Activated CD4-positive, CD25-positive, alpha-beta regulatory T cell (primary cell): ENCODE data around the gene HSPA1B.
A peak's percentile ranks its signal among the peaks of the same experiment; 100 is the strongest.
"Not testable (repeated sequence)": the region's sequence is repeated elsewhere in the genome, so short reads cannot be mapped to it uniquely, and the experiment has no call there.

Source experiments
- DNase-seq, 4 experiments: peaks; one replicate each; lab custom pipeline; 2025; lab: John Stamatoyannopoulos, UW

The HSPA1B gene

DNA sequence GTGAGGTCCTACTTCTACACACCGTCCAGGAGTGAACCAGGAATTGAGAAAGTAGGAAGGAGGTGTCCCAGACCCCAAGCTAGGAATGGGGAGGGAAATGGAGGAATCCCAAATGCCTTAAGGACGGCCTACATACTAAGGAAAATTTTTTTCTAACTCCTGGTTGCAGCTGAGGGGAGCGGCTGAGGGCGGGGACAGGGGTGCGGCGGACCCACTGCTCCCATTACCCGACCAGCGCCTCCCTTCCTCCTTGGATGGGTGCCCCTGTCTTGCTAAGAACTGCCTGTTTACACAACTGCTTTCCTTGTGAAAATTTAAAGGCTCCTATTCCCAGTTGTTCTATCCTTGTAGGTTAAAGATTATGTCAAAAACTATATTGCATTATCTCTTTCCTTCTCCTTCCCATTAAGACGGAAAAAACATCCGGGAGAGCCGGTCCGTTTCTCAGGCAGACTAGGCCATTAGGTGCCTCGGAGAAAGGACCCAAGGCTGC is 699 bp upstream of the HSPA1B start:
- peak in 2 of 4 experiments; percentile 22 to 23 for DNase-seq

DNA sequence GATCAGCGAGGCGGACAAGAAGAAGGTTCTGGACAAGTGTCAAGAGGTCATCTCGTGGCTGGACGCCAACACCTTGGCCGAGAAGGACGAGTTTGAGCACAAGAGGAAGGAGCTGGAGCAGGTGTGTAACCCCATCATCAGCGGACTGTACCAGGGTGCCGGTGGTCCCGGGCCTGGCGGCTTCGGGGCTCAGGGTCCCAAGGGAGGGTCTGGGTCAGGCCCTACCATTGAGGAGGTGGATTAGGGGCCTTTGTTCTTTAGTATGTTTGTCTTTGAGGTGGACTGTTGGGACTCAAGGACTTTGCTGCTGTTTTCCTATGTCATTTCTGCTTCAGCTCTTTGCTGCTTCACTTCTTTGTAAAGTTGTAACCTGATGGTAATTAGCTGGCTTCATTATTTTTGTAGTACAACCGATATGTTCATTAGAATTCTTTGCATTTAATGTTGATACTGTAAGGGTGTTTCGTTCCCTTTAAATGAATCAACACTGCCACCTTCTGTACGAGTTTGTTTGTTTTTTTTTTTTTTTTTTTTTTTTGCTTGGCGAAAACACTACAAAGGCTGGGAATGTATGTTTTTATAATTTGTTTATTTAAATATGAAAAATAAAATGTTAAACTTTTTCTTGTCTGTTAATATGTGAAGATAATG is 2.2 kb downstream of the HSPA1B start:
- DNase-seq = no peak

DNA sequence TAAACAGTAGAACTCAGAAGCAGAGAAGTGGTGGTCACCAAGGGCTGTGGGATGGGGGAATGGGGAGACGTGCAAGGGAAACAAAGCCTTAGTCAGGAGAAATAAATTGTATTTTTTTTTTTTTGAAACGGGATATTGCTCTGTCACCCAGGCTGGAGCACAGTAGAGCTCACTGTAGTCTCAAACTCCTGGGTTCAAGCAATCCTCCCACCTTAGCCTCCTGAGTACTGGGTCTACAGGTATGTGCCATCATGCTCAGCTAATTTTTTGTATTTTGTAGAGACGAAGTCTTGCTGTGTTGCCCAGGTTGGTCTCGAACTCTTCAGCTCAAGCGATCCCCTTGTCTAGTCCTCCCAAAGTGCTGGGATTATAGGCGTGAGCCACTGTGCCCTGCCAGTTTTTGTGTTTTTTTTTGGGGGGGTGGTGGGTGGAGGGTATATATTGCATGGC is 3.4 kb downstream of the HSPA1B start:
- no peak for DNase-seq

DNA sequence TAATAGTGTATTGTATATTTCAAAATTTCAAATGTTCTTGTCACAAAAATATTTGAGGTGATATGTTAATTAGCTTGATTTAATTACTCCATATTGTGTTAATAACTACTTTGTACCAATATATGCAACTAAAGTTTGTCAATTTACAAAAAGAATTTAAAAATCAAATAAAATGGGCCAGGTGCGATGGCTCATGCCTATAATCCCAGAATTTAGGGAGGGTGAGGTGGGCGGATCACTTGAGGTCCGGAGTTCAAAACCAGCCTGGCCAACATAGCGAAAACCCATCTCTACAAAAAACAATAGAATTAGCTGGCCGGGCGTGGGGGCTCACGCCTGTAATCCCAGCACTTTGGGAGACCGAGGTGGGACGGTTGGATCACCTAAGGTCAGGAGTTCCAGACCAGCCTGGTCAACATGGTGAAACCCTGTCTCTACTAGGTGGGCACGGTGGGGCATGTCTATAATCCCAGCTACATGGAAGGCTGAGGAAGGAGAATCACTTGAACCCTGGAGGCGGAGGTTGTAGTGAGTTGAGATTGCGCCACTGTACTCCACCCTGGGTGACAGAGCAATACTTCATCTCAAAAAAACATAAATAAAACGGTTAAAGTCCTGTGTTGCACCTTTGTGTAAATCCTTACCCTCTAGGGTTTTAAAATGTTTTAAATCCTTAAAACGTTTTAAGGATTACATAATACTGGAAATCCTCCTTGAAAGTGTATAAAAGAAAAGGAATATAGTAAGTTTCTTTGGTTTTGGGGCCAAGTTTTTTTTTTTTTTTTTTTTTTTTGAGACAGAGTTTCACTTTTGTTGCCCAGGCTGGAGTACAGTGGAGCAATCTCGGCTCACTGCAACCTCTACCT is 4.0 kb downstream of the HSPA1B start:
- DNase-seq = no peak

DNA sequence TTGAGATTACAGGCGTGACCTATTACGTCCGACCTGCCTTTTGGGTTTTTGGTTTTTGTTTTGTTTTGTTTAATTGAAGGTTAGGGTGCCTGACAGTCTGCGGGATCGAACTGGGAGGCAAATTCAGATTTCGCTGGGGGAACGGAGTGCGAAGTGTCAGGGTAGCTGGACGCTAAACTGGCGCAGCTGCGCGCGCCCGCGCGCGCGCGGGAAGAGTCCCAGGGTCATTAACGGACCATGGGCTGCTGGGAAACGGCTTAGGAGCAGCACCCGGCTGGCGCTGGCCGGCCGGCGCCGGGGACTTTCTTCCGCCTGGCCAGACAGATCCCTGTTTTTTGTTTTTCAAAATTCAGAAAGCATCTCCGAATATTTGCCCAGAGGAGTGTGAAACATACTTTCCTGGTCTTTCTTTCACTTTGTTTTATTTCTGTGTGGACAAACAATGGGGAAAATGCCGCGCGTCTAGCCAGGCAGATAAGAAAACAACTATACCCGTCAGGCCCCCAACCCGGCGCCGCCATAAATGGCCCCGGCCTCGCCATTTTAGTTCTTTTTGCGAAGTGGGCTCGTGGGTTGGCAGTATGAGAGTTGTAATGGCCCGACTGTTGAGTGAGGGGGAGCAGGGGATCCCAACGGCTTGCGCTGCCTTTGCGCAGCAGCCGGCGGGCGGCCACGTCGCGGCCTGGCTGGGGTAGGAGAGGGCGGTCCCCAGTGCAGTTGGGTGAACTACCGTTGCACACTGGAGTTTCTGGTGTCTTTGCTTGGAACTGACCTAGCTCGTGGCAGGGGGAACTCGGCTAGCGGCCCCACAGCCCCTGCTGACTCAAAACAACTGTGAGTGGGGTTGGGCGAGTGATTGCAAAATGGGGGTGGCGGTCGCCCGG is 7.1 kb downstream of the HSPA1B start:
- peak; percentile 59 to 65 (median 64) for DNase-seq

- no peak for DNase-seq
These were observed 8.5 kb downstream of the HSPA1B start for GRCh38 chr6:31836047-31836473.

DNA sequence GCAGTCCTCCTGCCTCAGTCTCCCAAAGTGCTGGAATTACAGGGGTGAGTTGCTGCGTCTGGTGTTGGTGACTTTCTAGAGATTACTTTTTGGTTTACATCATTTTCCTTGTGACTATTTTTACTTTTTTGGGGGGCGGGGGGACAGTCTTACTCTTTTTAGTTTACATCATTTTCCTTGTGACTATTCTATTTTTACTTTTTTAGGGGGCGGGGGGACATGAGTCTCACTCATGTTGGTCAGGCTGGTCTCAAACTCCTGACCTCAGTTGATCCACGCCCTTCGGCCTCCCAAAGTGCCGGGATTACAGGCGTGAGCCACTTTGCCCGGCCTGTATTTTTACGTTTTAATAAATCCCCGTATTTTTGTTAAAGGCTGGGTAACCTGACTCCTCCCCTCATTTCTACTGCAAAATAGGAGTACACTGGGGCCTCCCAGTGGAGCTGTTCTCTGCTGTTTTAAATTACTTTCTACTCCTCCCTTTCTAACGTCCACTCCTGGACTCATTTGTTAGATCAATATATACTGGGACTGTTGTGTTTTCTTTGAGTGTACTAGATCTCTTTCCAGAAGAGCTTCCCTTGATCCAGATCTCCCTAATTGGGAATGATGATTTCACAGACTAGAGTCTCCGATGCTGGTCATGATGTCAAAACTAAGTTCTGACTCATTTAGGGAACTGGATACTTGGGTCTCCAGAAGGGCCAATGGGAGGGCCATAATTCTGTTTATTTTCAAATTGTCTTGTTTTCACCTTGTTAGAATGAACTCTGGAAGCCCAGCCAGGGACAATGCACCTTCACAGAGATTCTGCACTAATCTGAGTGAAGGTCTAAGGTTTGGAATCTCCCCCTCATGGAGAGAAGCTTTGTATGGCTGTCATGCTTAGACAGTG is 9.2 kb downstream of the HSPA1B start:
- no peak for DNase-seq

DNA sequence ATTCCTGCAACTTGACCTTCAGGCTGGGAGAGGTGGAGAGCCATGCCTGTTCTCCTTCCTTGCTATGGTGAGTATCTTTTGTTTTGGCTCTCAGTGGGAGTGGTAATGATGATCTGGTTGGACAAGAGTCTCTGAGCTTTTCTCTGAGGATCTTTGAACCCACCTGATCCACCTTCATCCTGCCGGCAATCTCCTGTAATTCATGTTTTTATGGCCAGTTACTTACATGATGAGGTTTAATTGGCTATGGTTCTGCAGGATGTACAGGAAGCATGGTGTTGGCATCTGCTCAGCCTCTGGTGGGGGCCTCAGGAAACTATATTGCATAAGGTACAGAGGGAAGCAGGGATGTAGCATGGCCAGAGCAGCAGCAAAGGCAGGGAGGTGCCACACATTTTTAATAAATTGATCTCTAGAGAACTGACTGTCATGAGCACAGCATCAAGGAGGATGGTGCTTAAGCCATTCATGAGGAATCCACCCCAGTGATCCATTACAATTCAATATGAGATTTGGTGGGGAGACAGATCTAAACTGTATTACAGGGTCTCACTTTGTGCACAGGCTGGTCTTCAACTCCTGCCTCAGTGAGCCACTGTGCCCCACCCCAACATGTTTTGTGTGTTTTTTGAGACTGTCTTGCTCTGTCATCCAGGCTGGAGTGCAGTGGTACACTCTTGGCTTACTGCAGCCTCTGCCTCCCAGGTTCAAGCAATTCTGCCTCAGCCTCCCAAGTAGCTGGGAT is 10.0 kb downstream of the HSPA1B start:
- DNase-seq = no peak

DNA sequence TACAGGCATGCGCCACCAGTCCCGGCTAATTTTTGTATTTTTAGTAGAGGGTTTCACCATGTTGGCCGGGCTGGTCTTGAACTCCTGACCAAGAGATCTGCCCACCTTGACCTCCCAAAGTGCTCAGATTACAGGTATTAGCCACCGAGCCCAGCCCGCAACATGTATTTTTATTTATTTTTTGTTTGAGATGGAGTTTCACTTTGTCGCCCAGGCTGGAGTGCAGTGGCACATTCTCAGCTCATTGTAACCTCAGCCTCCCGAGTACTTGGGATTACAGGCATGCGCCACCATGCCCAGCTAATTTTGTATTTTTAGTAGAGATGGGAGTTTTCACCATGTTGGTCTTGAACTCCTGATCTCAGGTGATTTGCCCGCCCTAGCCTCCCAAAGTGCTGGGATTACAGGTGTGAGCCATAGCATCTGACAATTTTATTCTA is 10.6 kb downstream of the HSPA1B start:
- not testable (repeated sequence) for DNase-seq

GRCh38 chr6:31838968-31839367 is 11.4 kb downstream of the HSPA1B start:
- no peak for DNase-seq

DNA sequence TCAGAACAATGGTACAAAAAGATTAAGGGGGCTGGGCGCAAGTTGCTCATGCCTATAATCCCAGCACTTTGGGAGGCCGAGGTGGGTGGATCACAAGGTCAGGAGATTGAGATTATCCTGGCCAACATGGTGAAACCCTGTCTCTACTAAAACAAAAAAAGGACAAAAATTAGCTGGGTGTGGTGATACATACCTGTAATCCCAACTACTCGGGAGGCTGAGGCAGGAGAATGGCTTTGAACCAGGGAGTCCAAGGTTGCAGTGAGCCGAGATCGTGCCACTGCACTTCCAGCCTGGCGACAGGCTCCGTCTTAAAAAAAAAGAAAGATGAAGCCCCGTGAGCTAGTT is 12.2 kb downstream of the HSPA1B start:
- DNase-seq = not testable (repeated sequence)

GRCh38 chr6:31842053-31842452 is 14.5 kb downstream of the HSPA1B start:
- DNase-seq = no peak

- no peak for DNase-seq
These were observed 17.0 kb downstream of the HSPA1B start for GRCh38 chr6:31844507-31844906.

GRCh38 chr6:31847276-31847978 is 19.9 kb downstream of the HSPA1B start:
- no peak for DNase-seq

DNA sequence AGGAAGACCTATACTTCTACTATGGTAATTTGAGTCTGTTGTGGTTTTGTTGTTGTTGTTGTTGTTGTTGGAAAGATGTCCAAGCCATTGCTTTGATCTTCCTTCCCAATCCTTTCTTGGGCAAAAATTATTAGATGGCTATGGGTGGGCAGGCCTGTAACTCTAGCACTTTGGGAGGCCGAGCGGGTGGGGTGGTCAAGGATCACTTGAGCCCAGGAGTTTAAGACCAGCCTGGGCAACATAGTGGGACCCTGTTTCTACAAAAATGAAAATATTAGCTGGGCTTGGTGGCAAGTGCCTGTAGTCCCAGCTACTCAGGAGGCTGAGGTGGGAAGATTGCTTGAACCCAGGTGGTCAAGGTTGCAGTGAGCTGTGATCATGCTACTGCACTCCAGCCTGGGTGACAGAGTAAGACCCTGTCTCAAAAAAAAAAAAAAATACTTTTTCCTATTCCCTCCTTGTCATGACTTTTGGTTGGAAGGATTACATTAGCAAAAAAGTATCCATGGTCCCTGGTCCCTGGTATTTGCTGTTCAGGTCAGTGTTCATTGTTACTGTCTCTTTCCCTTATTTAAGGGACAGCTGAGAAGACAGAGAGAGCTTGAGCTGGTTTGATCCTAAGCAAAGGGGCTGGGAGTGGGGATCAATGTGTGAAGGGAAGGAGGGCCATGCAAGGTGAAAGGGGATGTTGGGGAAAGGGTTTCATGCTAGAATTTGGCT is 23.4 kb downstream of the HSPA1B start:
- DNase-seq = no peak

DNA sequence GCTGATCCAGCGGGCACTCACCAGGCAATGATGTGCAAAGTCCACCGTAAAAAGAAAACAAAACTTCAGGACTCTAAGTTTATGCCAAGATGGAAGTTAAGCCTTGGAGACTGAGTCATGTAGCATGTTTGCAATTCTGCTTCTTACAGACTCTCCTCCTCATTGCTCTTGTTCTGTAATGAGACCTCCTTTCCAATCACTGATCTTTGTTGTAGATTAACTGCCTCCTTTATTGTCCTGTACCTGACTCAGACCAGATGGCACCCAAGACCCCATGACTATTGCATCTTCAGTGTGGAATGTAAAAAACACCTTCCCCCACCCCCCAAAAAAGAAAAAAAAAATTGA is 23.9 kb downstream of the HSPA1B start:
- no peak for DNase-seq

GRCh38 chr6:31851980-31852718 is 24.6 kb downstream of the HSPA1B start:
- not testable (repeated sequence) for DNase-seq

- not testable (repeated sequence) for DNase-seq
These were observed 30.2 kb downstream of the HSPA1B start for GRCh38 chr6:31857774-31858173.
